ENCODE measurements around the gene STAT5B. TPM values are rescaled to one million over a fixed set of nuclear protein-coding genes. Genes with fewer than 3 reads are reported as not detected.

Gene STAT5B
- total and polyA plus RNA-seq, 2 of the 13 experiments (the other 11 are each of a cell fraction or from before 2014, with no cell fraction given): 21.0 to 42.8 TPM

DNA sequence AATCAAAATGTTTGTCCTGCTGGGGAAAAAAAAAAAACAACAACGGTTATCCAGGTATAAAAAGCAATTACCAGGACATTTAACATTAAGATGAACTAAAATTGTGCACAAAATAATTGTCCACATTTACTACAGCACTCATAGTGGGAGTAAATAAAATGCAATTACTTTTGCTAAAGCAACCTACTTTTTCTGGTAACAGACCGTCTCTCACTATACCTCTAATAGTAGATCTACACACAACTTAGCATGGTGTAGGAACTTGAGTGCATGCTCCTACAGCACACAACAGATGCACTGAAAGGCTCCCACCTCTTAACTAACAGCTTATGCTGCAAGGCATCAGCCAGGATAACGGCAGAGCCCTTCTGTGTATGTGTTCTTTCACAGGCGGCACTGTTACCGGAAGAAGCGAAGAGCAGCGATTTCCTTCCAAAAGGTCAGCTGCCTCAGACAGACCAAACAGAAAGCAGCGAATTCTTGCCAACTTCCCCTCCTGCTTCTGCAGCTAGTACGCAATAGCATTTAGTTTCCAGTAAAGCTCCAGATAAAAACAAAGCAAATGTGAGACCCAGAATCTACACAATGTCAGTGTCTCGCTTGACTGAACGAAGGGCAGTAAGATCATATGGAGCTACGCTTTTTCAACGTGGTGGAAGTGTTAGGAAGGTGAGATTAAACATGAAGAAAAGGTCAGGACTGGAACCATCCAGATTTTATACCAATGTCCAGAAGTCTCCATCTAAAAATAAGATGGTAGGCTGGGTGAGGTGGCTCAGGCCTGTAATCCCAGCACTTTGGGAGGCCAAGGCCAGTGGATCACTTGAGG lies 27.6 kb downstream of the STAT5B start (continued):
- no peak for TF ChIP-seq ZBTB38 (CRISPR knock-in tag; IDR thresholded peaks at IDR 0.05)
- TF ChIP-seq, protein P1, sequence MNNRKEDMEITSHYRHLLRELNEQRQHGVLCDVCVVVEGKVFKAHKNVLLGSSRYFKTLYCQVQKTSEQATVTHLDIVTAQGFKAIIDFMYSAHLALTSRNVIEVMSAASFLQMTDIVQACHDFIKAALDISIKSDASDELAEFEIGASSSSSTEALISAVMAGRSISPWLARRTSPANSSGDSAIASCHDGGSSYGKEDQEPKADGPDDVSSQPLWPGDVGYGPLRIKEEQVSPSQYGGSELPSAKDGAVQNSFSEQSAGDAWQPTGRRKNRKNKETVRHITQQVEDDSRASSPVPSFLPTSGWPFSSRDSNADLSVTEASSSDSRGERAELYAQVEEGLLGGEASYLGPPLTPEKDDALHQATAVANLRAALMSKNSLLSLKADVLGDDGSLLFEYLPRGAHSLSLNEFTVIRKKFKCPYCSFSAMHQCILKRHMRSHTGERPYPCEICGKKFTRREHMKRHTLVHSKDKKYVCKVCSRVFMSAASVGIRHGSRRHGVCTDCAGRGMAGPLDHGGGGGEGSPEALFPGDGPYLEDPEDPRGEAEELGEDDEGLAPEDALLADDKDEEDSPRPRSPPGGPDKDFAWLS (CRISPR knock-in tag; IDR thresholded peaks at IDR 0.05; ENCODE audit: borderline replicate concordance): no peak
- no peak for TF ChIP-seq GLMP (CRISPR knock-in tag; IDR thresholded peaks at IDR 0.05; ENCODE audit: borderline replicate concordance)
- no peak; a peak in 1 of 4 replicates for TF ChIP-seq NR2F1 (CRISPR knock-in tag; IDR thresholded peaks at IDR 0.05)
- no peak for TF ChIP-seq NFATC3 (CRISPR knock-in tag; IDR thresholded peaks at IDR 0.05)
- no peak for TF ChIP-seq SRF (IDR thresholded peaks at IDR 0.05; ENCODE audit: low read depth, low read length)
- TF ChIP-seq ZNF263 (CRISPR knock-in tag; IDR thresholded peaks at IDR 0.05): no peak
- no peak for TF ChIP-seq ARID3A (IDR thresholded peaks at IDR 0.05; ENCODE audit: low read depth, low read length)
- no peak for TF ChIP-seq MTF1 (CRISPR knock-in tag; IDR thresholded peaks at IDR 0.05)
- TF ChIP-seq ZNF274 (CRISPR knock-in tag; IDR thresholded peaks at IDR 0.05): no peak
- TF ChIP-seq MEF2D (CRISPR knock-in tag; IDR thresholded peaks at IDR 0.05): peak; percentile 22; the same call in 1 of the 2 replicates
- TF ChIP-seq ZNF382 (CRISPR knock-in tag; IDR thresholded peaks at IDR 0.05; ENCODE audit: borderline replicate concordance): no peak
- TF ChIP-seq ZNF331 (CRISPR knock-in tag; IDR thresholded peaks at IDR 0.05): peak; percentile 63
- TF ChIP-seq ZFP36 (IDR thresholded peaks at IDR 0.05; ENCODE audit: borderline replicate concordance, low read depth, low read length, partially characterized antibody): no peak
- no peak for TF ChIP-seq PAWR (CRISPR knock-in tag; IDR thresholded peaks at IDR 0.05; ENCODE audit: borderline replicate concordance)
- peak; percentile 74 for TF ChIP-seq DRAP1 (CRISPR knock-in tag; IDR thresholded peaks at IDR 0.05)
- TF ChIP-seq, protein P2, sequence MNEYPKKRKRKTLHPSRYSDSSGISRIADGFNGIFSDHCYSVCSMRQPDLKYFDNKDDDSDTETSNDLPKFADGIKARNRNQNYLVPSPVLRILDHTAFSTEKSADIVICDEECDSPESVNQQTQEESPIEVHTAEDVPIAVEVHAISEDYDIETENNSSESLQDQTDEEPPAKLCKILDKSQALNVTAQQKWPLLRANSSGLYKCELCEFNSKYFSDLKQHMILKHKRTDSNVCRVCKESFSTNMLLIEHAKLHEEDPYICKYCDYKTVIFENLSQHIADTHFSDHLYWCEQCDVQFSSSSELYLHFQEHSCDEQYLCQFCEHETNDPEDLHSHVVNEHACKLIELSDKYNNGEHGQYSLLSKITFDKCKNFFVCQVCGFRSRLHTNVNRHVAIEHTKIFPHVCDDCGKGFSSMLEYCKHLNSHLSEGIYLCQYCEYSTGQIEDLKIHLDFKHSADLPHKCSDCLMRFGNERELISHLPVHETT (CRISPR knock-in tag; conservative IDR thresholded peaks at IDR 0.05): no peak
- TF ChIP-seq NONO (IDR thresholded peaks at IDR 0.05): no peak
- no peak; the same call in 1 of the 2 replicates for TF ChIP-seq NONO (CRISPR knock-in tag; conservative IDR thresholded peaks at IDR 0.05)
- TF ChIP-seq HOXD1 (CRISPR knock-in tag; IDR thresholded peaks at IDR 0.05): no peak
- peak; percentile 75; the same call in 1 of the 2 replicates for TF ChIP-seq ZNF205 (CRISPR knock-in tag; IDR thresholded peaks at IDR 0.05)
